HCT116 (cell line): ENCODE data around the gene GNAS. TPM values are rescaled to one million over a fixed set of nuclear protein-coding genes. Genes with fewer than 3 reads are reported as not detected.

ENCODE experiments used
- ATAC-seq: fragments of 200-7000 bp; cut with Tn5 transposase; 2 replicates; pipeline ENCODE4 v1.9.1; 2020; ENCODE audit warnings: mild to moderate bottlenecking, moderate library complexity
- BruUV-seq: library from RNA; stranded (reverse); fragments of 400-500 nt; replicated peaks from 2 replicates; lab custom pipeline; 2021; lab: Mats Ljungman, UMichigan
- CTCF ChIA-PET: fragments of 300-600 bp; sonication (Branson Sonifier 250); formaldehyde crosslinking; loops from one replicate; lab custom pipeline; 2021; ENCODE audit warnings: antibody characterized with exemption; lab: Charles Lee
- POLR2A ChIA-PET: fragments of 300-600, 350-600 bp; sonication (Branson Sonifier 250); formaldehyde crosslinking; loops from one replicate; lab custom pipeline; 2021; ENCODE audit warnings: antibody characterized with exemption; lab: Charles Lee
- RAD21 ChIA-PET, 2 experiments: fragments of 300-600 bp; sonication (Branson Sonifier 250); formaldehyde crosslinking; loops; one replicate each; lab custom pipeline; 2023; ENCODE audit warnings: low total read pairs in 2 of 2; ENCODE audit not compliant: uncharacterized antibody in 2 of 2, unreplicated experiment in 2 of 2, low non-redundant PET in 1 of 2; lab: Charles Lee
- DNase-seq: peaks from one replicate; pipeline ENCODE4 v3.0.0-alpha.2; 2010; ENCODE audit warnings: low read depth, low spot score
- H2AFZ ChIP-seq: fragments of 200-600 bp; shearing (Covaris generic), sonication (generic); 2 replicates; pipeline ENCODE4 v1.6.1; 2017; ENCODE audit warnings: low read depth, mixed run types, mixed read lengths, antibody characterized with exemption, low read length; ENCODE audit not compliant: poor library complexity, severe bottlenecking
- H3K27ac ChIP-seq: 2 replicates; pipeline ENCODE4 v1.5.1; 2012; ENCODE audit warnings: low read depth, low read length
- H3K27me3 ChIP-seq: fragments of 200-600 bp; sonication (generic); 2 replicates; pipeline ENCODE4 v1.6.1; 2016; ENCODE audit warnings: mixed run types, low read length, mixed read lengths; ENCODE audit not compliant: insufficient read depth
- H3K36me3 ChIP-seq, 2 experiments: fragments of 200-500 bp in 1 of 2; fragments of 200-600 bp in 1 of 2; sonication (Bioruptor generic) in 1 of 2; sonication (generic) in 1 of 2; 2 replicates each; pipeline versions ENCODE4 v1.5.1 to v1.6.1; 2014 to 2016; ENCODE audit warnings: low read length in 2 of 2, inconsistent platforms in 1 of 2, mixed read lengths in 1 of 2, mixed run types in 1 of 2; ENCODE audit not compliant: insufficient read depth in 2 of 2, control insufficient read depth in 1 of 2
- H3K4me1 ChIP-seq, 2 experiments: fragments of 200-600 bp in 1 of 2; sonication (generic) in 1 of 2; 2 replicates each; pipeline versions ENCODE4 v1.5.1 to v1.6.1; 2012 to 2017; ENCODE audit warnings: low read length in 2 of 2, inconsistent platforms in 1 of 2, mild to moderate bottlenecking in 1 of 2, mixed read lengths in 1 of 2, mixed run types in 1 of 2, moderate library complexity in 1 of 2; ENCODE audit not compliant: insufficient read depth in 2 of 2, control insufficient read depth in 1 of 2
- H3K4me2 ChIP-seq: fragments of 200-600 bp; sonication (generic); 2 replicates; pipeline ENCODE4 v1.6.1; 2017; ENCODE audit warnings: mixed run types, low read length, mixed read lengths
- H3K4me3 ChIP-seq, 2 experiments: fragments of 200-600 bp in 1 of 2; sonication (generic) in 1 of 2; replicated peaks in 1 of 2; 2 replicates each; pipeline ENCODE4 v1.5.1; 2011 to 2016; ENCODE audit warnings: low read length in 2 of 2, control low read depth in 1 of 2, low read depth in 1 of 2, mild to moderate bottlenecking in 1 of 2, mixed read lengths in 1 of 2, mixed run types in 1 of 2
- H3K79me2 ChIP-seq: fragments of 200-600 bp; sonication (generic); 2 replicates; pipeline ENCODE4 v1.6.1; 2017; ENCODE audit warnings: mild to moderate bottlenecking, mixed run types, low read length, moderate library complexity, mixed read lengths; ENCODE audit not compliant: insufficient read depth
- H3K9ac ChIP-seq: fragments of 200-600 bp; sonication (generic); 2 replicates; pipeline ENCODE4 v1.6.1; 2016; ENCODE audit warnings: low read length, mixed read lengths
- H3K9me2 ChIP-seq: fragments of 200-600 bp; sonication (generic), shearing (Covaris generic); 2 replicates; pipeline ENCODE4 v1.6.1; 2017; ENCODE audit warnings: mixed run types, mild to moderate bottlenecking, moderate library complexity; ENCODE audit not compliant: insufficient read depth
- H3K9me3 ChIP-seq, 2 experiments: fragments of 200-500 bp in 1 of 2; fragments of 200-600 bp in 1 of 2; sonication (Bioruptor generic) in 1 of 2; sonication (generic) in 1 of 2; 2 replicates each; pipeline ENCODE4 v1.6.1; 2014 to 2017; ENCODE audit warnings: low read length in 2 of 2, mixed read lengths in 2 of 2, inconsistent platforms in 1 of 2, low read depth in 1 of 2, mild to moderate bottlenecking in 1 of 2, mixed run types in 1 of 2, moderate library complexity in 1 of 2; ENCODE audit not compliant: control insufficient read depth in 1 of 2, insufficient read depth in 1 of 2
- H4K20me1 ChIP-seq: fragments of 200-600 bp; sonication (generic), shearing (Covaris generic); 2 replicates; pipeline ENCODE4 v1.6.1; 2017; ENCODE audit warnings: mixed run types, mild to moderate bottlenecking, moderate library complexity; ENCODE audit not compliant: insufficient read depth
- CBX3 ChIP-seq: IDR thresholded peaks from 2 replicates; pipeline ENCODE4 v1.6.1; 2012; ENCODE audit warnings: low read depth
- CTCF ChIP-seq, 3 experiments: fragments of 200-600 bp in 1 of 3; sonication (generic) in 1 of 3; IDR thresholded peaks in 2 of 3; conservative IDR thresholded peaks in 1 of 3; 2 replicates each; pipeline ENCODE4 v1.5.1; 2012 to 2017; ENCODE audit warnings: low read depth in 2 of 3, low read length in 2 of 3, antibody characterized with exemption in 1 of 3, borderline replicate concordance in 1 of 3, control low read depth in 1 of 3, mild to moderate bottlenecking in 1 of 3, mixed read lengths in 1 of 3, mixed run types in 1 of 3, moderate library complexity in 1 of 3; ENCODE audit not compliant: insufficient read depth in 1 of 3
- EZH2 ChIP-seq: fragments of 200-600 bp; sonication (generic); IDR thresholded peaks from 2 replicates; pipeline ENCODE4 v1.6.1; 2017; ENCODE audit warnings: antibody characterized with exemption, mixed run types
- FOSL1 ChIP-seq: IDR thresholded peaks from 2 replicates; pipeline ENCODE4 v1.6.1; 2012; ENCODE audit warnings: low read depth
- JUND ChIP-seq: IDR thresholded peaks from 2 replicates; pipeline ENCODE4 v1.6.1; 2012
- MAX ChIP-seq: IDR thresholded peaks from 2 replicates; pipeline ENCODE4 v1.6.1; 2012
- POLR2A ChIP-seq: IDR thresholded peaks from 2 replicates; pipeline ENCODE4 v1.7.0; 2011; ENCODE audit warnings: borderline replicate concordance; ENCODE audit not compliant: insufficient read depth, insufficient read length; ENCODE audit errors: extremely low read depth
- POLR2AphosphoS5 ChIP-seq: IDR thresholded peaks from 2 replicates; pipeline ENCODE4 v1.6.1; 2011; ENCODE audit warnings: mild to moderate bottlenecking, low read depth, low read length, moderate library complexity
- SP1 ChIP-seq: IDR thresholded peaks from 2 replicates; pipeline ENCODE4 v1.6.1; 2012; ENCODE audit warnings: low read depth
- SRF ChIP-seq: IDR thresholded peaks from 2 replicates; pipeline ENCODE4 v1.6.1; 2012; ENCODE audit warnings: low read depth
- TCF7L2 ChIP-seq: IDR thresholded peaks from 2 replicates; pipeline ENCODE4 v1.7.0; 2011; ENCODE audit warnings: borderline replicate concordance, inconsistent platforms; ENCODE audit not compliant: insufficient read depth, insufficient read length; ENCODE audit errors: extremely low read depth
- YY1 ChIP-seq: IDR thresholded peaks from 2 replicates; pipeline ENCODE4 v1.6.1; 2011; ENCODE audit warnings: low read length, low read depth, moderate library complexity, mild to moderate bottlenecking; ENCODE audit not compliant: insufficient replicate concordance; ENCODE audit errors: extremely low read depth
- ZNF274 ChIP-seq: fragments of 200-500 bp; sonication (Bioruptor generic); IDR thresholded peaks from 2 replicates; pipeline ENCODE4 v1.6.1; 2014; ENCODE audit warnings: mild to moderate bottlenecking, low read depth, low read length, inconsistent platforms
- intact Hi-C: fragments of 100-400 bp; cut with micrococcal nuclease; formaldehyde crosslinking; loops from 2 replicates; pipeline ENCODE4 v1.10.0; 2022
- total RNA-seq: library from RNA; stranded (reverse); gene quantifications from one replicate; pipeline ENCODE4 v1.2.1, GENCODE V29; 2021; ENCODE audit not compliant: unreplicated experiment

Gene GNAS
- total RNA-seq, 1 experiment from 2014 or later, result 699 TPM

- no peak for ATAC-seq
- TF ChIP-seq CBX3 (no peak), CTCF (IDR thresholded peaks at IDR 0.05 in 2 of 3, conservative IDR thresholded peaks at IDR 0.05 in 1 of 3; ENCODE audit: borderline replicate concordance in 1 of 3, insufficient read depth in 1 of 3, low read depth in 2 of 3, low read length in 2 of 3) (no peak), POLR2A (no peak), FOSL1 (no peak), SRF (no peak), POLR2AphosphoS5 (no peak), TCF7L2 (no peak)
- ChIA-PET CTCF (no interaction called here), POLR2A (no interaction called here), RAD21 (no interaction called here)
- Histone ChIP-seq H4K20me1 (no peaks in the 10 kb centered on the region), H3K9ac (no peak overlapping the region), H3K4me2 (no peak overlapping the region), H3K9me3 (no peaks in the 10 kb centered on the region), H3K4me3 (no peak overlapping the region), H2AFZ (no peak overlapping the region), H3K4me1 (no peaks in the 10 kb centered on the region), H3K79me2 (no peaks in the 10 kb centered on the region), H3K36me3 (no peaks in the 10 kb centered on the region), H3K27ac (no peak overlapping the region), H3K27me3 (no peaks in the 10 kb centered on the region), H3K9me2 (no peaks in the 10 kb centered on the region)
- no TSS peak for BruUV-seq
- intact Hi-C loops, result no loop called here
- no peak for DNase-seq
Observed at GRCh38 chr20:58824843-58825242, 27.7 kb upstream of the GNAS start.

- intact Hi-C loops, result no loop called here
- TF ChIP-seq MAX (no peak), ZNF274 (no peak), TCF7L2 (no peak), SRF (no peak), CTCF (IDR thresholded peaks at IDR 0.05 in 2 of 3, conservative IDR thresholded peaks at IDR 0.05 in 1 of 3; ENCODE audit: borderline replicate concordance in 1 of 3, insufficient read depth in 1 of 3, low read depth in 2 of 3, low read length in 2 of 3) (no peak), JUND (no peak), SP1 (no peak), EZH2 (no peak), YY1 (no peak)
- ChIA-PET CTCF (no interaction called here), RAD21 (no interaction called here), POLR2A (no interaction called here)
- Histone ChIP-seq H3K36me3 (no peaks in the 10 kb centered on the region), H3K4me2 (no peak overlapping the region), H3K27me3 (no peaks in the 10 kb centered on the region), H3K27ac (no peak overlapping the region), H4K20me1 (no peaks in the 10 kb centered on the region), H3K4me1 (no peaks in the 10 kb centered on the region), H3K9ac (no peak overlapping the region), H3K79me2 (no peaks in the 10 kb centered on the region), H3K9me2 (no peaks in the 10 kb centered on the region), H3K9me3 (no peaks in the 10 kb centered on the region), H2AFZ (no peak overlapping the region), H3K4me3 (no peak overlapping the region)
- ATAC-seq (no peak), DNase-seq (no peak)
- BruUV-seq, result no TSS peak
Observed at GRCh38 chr20:58825450-58825849, 27.1 kb upstream of the GNAS start.
